ENCODE results near the gene EYA4.

The EYA4 gene

GRCh38 chr6:133432021-133432989, 191.1 kb downstream of the EYA4 start:
- Mint-ChIP-seq H3K4me1 (ENCODE audit: low read depth) (no peaks in the 10 kb centered on the region), H3K9me3 (peaks cover 4% of the 10 kb centered on the region), H3K27me3 (peaks cover 3% of the 10 kb centered on the region), H3K4me3 (no peak overlapping the region), H3K27ac (no peak overlapping the region), H3K36me3 (ENCODE audit: low read depth) (no peaks in the 10 kb centered on the region)
- no peak for DNase-seq

DNA sequence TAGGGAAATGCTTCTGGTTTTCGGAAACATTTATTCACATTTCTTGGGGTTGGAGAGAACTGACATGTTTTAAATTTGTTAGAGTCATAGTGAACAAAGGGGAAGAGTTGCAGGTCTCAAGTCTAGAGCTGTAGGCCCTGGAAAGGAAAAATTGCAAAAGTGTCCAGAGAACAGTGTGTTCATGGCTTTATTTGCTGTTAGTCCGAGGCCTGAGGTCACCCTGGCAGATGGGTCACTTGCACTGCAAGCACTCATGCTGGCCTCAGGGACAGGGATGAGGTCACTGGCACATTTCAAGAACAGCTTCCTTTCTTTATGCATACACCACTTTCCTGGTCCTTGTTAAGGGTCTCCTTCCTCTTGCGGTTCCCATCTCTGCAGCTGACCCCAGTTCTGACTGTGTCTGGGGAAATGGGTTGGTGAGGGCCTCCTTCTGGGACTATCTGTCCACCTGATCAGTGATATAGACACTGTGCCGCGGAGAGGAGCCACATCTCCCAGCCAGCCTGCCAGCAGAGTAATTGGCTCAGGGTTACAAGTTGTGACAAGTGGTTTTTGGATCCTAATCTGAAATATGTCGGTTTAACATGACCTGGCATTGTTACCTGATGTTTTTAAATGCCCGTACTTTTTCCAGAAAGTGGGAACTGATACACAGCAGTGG, 194.0 kb downstream of the EYA4 start:
- H3K27ac Mint-ChIP-seq, result no peak overlapping the region
- H3K27me3 Mint-ChIP-seq, result peaks cover 3% of the 10 kb centered on the region
- DNase-seq, result no peak
- no peaks in the 10 kb centered on the region for H3K4me1 Mint-ChIP-seq (ENCODE audit: low read depth)
- no peak overlapping the region for H3K4me3 Mint-ChIP-seq
- no peaks in the 10 kb centered on the region for H3K36me3 Mint-ChIP-seq (ENCODE audit: low read depth)
- H3K9me3 Mint-ChIP-seq, result peaks cover 4% of the 10 kb centered on the region

DNA sequence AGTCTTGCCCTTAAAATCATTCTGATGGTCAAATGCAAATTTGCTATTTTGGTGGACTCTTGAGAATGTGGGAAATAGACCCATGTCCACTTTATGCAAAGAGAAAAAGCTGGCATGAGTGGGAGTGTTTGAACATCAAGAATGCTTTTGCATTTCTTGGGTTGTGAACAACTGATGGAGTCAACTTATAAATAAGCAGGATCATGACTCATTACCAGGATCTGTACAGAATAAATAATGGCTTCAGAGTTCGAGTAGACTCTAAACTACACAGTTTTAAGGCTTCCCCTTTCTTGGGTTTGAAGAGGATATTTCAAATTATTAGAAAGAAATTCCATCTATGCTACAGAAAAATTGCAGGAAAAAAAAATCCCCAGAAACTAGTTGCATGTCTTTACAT, 195.5 kb downstream of the EYA4 start:
- H3K9me3 Mint-ChIP-seq, result no peaks in the 10 kb centered on the region
- H3K36me3 Mint-ChIP-seq (ENCODE audit: low read depth), result no peaks in the 10 kb centered on the region
- no peak overlapping the region for H3K4me3 Mint-ChIP-seq
- no peak overlapping the region for H3K27ac Mint-ChIP-seq
- H3K27me3 Mint-ChIP-seq, result peaks cover 3% of the 10 kb centered on the region
- no peak for DNase-seq
- H3K4me1 Mint-ChIP-seq (ENCODE audit: low read depth), result no peaks in the 10 kb centered on the region

GRCh38 chr6:133441491-133441890, 200.3 kb downstream of the EYA4 start:
- no peak for DNase-seq
- H3K27ac Mint-ChIP-seq, result no peak overlapping the region
- no peaks in the 10 kb centered on the region for H3K36me3 Mint-ChIP-seq (ENCODE audit: low read depth)
- H3K27me3 Mint-ChIP-seq, result no peaks in the 10 kb centered on the region
- no peak overlapping the region for H3K4me3 Mint-ChIP-seq
- no peaks in the 10 kb centered on the region for H3K4me1 Mint-ChIP-seq (ENCODE audit: low read depth)
- H3K9me3 Mint-ChIP-seq, result no peaks in the 10 kb centered on the region

DNA sequence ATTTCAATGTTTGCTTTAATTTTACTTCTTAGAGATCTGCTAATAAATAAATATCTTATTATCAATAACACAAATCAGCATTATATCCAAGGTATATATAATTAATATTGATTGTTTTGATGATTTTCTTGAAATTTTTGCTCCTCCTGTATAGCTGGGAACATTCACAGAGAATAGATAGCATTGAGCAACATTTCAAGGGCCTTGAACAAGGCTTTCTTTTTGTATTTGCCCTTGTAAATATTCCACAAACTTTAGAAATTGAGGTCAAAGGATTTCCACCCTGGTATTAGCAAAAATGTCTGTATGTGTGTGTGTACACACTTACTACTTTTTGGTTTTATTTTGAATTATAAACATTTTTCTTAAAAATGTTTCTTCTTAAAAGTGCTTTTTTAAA, 205.6 kb downstream of the EYA4 start:
- H3K4me3 Mint-ChIP-seq, result no peak overlapping the region
- H3K4me1 Mint-ChIP-seq (ENCODE audit: low read depth), result no peaks in the 10 kb centered on the region
- H3K9me3 Mint-ChIP-seq, result no peaks in the 10 kb centered on the region
- DNase-seq, result no peak
- H3K36me3 Mint-ChIP-seq (ENCODE audit: low read depth), result no peaks in the 10 kb centered on the region
- H3K27ac Mint-ChIP-seq, result no peak overlapping the region
- no peaks in the 10 kb centered on the region for H3K27me3 Mint-ChIP-seq

- Mint-ChIP-seq H3K27ac (no peak overlapping the region), H3K9me3 (no peaks in the 10 kb centered on the region), H3K4me1 (ENCODE audit: low read depth) (no peaks in the 10 kb centered on the region), H3K4me3 (no peak overlapping the region), H3K36me3 (ENCODE audit: low read depth) (no peaks in the 10 kb centered on the region), H3K27me3 (no peaks in the 10 kb centered on the region)
- DNase-seq, result no peak
Observed at GRCh38 chr6:133447924-133448323, 206.8 kb downstream of the EYA4 start.

GRCh38 chr6:133456439-133456838, 215.3 kb downstream of the EYA4 start:
- no peaks in the 10 kb centered on the region for H3K27me3 Mint-ChIP-seq
- H3K27ac Mint-ChIP-seq, result no peak overlapping the region
- no peaks in the 10 kb centered on the region for H3K36me3 Mint-ChIP-seq (ENCODE audit: low read depth)
- H3K4me3 Mint-ChIP-seq, result no peak overlapping the region
- no peaks in the 10 kb centered on the region for H3K4me1 Mint-ChIP-seq (ENCODE audit: low read depth)
- no peaks in the 10 kb centered on the region for H3K9me3 Mint-ChIP-seq
- no peak for DNase-seq

GRCh38 chr6:133456944-133457343, 215.8 kb downstream of the EYA4 start:
- no peak overlapping the region for H3K27ac Mint-ChIP-seq
- H3K9me3 Mint-ChIP-seq, result no peaks in the 10 kb centered on the region
- H3K36me3 Mint-ChIP-seq (ENCODE audit: low read depth), result no peaks in the 10 kb centered on the region
- H3K4me1 Mint-ChIP-seq (ENCODE audit: low read depth), result no peaks in the 10 kb centered on the region
- H3K4me3 Mint-ChIP-seq, result no peak overlapping the region
- H3K27me3 Mint-ChIP-seq, result no peaks in the 10 kb centered on the region
- no peak for DNase-seq

- Mint-ChIP-seq H3K4me3 (no peak overlapping the region), H3K4me1 (ENCODE audit: low read depth) (no peaks in the 10 kb centered on the region), H3K27me3 (peaks cover 2% of the 10 kb centered on the region), H3K27ac (no peak overlapping the region), H3K9me3 (no peaks in the 10 kb centered on the region), H3K36me3 (ENCODE audit: low read depth) (no peaks in the 10 kb centered on the region)
- DNase-seq, result no peak
Observed at GRCh38 chr6:133460101-133460500, 218.9 kb downstream of the EYA4 start.

- H3K27me3 Mint-ChIP-seq, result peaks cover 5% of the 10 kb centered on the region
- no peak overlapping the region for H3K27ac Mint-ChIP-seq
- H3K36me3 Mint-ChIP-seq (ENCODE audit: low read depth), result no peaks in the 10 kb centered on the region
- H3K4me3 Mint-ChIP-seq, result no peak overlapping the region
- no peak for DNase-seq
- H3K9me3 Mint-ChIP-seq, result no peaks in the 10 kb centered on the region
- H3K4me1 Mint-ChIP-seq (ENCODE audit: low read depth), result no peaks in the 10 kb centered on the region
Observed at GRCh38 chr6:133463790-133464189, 222.6 kb downstream of the EYA4 start.

DNA sequence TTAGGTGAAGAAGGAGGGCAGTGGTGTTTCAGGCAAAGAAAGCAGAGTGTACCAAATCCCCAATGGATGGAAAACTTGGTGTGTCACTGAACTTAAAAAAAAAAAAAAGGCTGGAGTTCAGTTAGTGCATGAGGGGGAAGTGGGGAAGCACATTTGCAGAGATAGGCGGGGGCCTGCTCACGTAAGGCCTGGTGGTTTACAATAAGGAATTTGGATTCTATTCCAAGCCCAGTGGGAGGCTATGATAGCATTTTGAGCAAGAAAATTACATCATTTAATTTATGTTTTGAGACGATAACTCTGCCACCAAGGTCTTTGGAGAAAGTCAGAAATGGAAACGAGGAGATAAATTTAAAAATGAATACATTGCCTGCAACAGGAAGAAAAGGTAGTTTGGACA, 225.5 kb downstream of the EYA4 start:
- Mint-ChIP-seq H3K9me3 (no peaks in the 10 kb centered on the region), H3K36me3 (ENCODE audit: low read depth) (no peaks in the 10 kb centered on the region), H3K4me1 (ENCODE audit: low read depth) (no peaks in the 10 kb centered on the region), H3K27me3 (peaks cover 5% of the 10 kb centered on the region), H3K27ac (no peak overlapping the region), H3K4me3 (no peak overlapping the region)
- DNase-seq, result no peak

DNA sequence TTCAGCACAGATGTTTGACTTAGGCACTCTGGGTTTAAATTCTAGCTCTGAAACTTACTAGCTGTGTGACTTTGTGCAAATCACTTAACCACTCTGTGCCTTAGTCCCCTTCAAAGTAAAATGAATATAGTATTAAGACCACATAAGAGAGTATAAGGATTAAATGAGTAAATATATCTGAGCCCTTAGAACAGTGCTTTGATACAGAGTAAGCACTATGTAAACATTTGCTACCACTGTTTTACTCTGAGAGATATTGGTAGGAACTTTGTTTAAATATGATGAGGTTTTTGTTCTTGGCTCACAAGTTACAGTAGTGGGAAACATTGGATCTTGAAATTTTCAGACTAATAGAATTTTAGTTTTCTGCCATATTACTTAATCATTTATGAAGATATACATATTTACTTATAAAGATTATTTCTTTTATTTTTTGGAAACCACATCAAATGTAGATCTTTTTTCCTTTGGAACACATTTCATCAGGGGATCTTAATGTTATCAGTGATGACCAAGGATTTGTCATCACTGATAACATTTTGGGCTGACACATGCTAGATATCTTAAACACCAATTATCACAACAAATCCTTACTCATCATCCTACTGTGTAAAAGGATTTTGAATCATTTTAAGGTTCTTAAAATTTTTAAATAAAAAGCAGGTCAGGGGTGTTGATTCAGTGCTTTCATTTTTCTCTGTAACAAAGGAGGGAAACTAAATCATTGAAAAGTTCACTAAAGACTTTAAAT, 226.2 kb downstream of the EYA4 start:
- DNase-seq, result no peak
- Mint-ChIP-seq H3K4me1 (ENCODE audit: low read depth) (no peaks in the 10 kb centered on the region), H3K36me3 (ENCODE audit: low read depth) (no peaks in the 10 kb centered on the region), H3K27ac (no peak overlapping the region), H3K9me3 (no peaks in the 10 kb centered on the region), H3K27me3 (peaks cover 5% of the 10 kb centered on the region), H3K4me3 (no peak overlapping the region)

- Mint-ChIP-seq H3K9me3 (no peaks in the 10 kb centered on the region), H3K4me3 (no peak overlapping the region), H3K27me3 (peaks cover 3% of the 10 kb centered on the region), H3K36me3 (ENCODE audit: low read depth) (no peaks in the 10 kb centered on the region), H3K4me1 (ENCODE audit: low read depth) (no peaks in the 10 kb centered on the region), H3K27ac (no peak overlapping the region)
- no peak for DNase-seq
Observed at GRCh38 chr6:133467982-133468380, 226.8 kb downstream of the EYA4 start.

- Mint-ChIP-seq H3K27me3 (peaks cover 3% of the 10 kb centered on the region), H3K27ac (no peak overlapping the region), H3K9me3 (no peaks in the 10 kb centered on the region), H3K4me1 (ENCODE audit: low read depth) (no peaks in the 10 kb centered on the region), H3K36me3 (ENCODE audit: low read depth) (no peaks in the 10 kb centered on the region), H3K4me3 (no peak overlapping the region)
- DNase-seq, result no peak
Observed at GRCh38 chr6:133468591-133468990, 227.4 kb downstream of the EYA4 start.

DNA sequence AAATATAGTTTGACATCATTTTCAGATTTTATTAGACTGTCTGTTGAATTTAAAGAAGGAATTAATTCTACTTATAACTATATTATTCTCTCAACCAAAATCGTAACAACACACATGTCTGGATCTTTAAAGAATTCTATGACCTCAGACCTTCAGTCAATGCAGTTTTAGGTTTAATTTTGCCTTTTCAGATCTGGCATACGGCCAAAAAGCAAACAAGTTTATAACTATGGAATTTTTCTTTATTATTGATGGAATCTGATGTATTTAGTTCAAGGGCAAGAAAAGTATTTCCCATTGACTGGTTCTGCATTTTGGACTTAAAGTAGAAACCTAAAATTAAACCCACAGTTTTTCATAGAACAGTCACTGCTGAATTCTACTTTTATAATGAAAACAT, 233.4 kb downstream of the EYA4 start:
- Mint-ChIP-seq H3K4me3 (no peak overlapping the region), H3K27ac (no peak overlapping the region), H3K9me3 (no peaks in the 10 kb centered on the region), H3K4me1 (ENCODE audit: low read depth) (no peaks in the 10 kb centered on the region), H3K27me3 (no peaks in the 10 kb centered on the region), H3K36me3 (ENCODE audit: low read depth) (no peaks in the 10 kb centered on the region)
- DNase-seq, result no peak

Measured in activated T-cell treated with anti-CD3 and anti-CD28 coated beads, Interleukin-2, amount 50 U/mL, for 24 hours (primary cell).